ENCODE data around the gene NDUFA13.

DNA sequence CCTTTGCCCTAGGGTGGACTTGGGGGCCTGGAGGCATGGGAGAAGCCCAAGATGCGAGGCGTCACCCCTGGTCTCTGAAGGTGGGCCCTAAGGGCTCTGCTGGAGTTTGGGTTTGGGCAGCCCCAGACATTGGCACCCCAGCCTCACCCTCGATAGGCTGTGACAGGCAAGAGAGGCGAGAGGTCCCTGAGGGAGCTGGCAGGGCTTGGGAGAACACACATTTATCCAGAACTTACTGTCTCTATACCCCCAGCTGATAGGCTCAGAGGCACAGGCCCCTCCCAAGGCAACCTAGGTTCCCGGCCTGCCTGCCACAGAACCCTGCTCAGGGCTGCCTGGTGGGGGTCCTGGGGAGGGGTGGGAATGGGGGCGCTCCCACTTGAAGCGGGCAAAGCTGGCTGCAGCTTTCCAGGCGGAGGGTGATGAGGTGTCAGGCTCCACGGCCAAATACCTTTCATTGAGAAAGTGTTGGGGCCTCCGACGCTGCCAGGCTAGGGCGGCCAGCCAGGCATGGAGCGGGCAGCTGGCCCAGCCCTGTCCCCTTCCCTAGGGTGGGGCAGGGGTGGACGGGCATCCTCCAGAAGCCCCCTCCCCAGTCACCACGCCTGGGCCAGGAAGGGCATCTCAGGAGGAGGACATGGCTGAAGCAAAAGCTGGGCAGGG is 31.8 kb downstream of the NDUFA13 start:
- TF ChIP-seq, protein P1, sequence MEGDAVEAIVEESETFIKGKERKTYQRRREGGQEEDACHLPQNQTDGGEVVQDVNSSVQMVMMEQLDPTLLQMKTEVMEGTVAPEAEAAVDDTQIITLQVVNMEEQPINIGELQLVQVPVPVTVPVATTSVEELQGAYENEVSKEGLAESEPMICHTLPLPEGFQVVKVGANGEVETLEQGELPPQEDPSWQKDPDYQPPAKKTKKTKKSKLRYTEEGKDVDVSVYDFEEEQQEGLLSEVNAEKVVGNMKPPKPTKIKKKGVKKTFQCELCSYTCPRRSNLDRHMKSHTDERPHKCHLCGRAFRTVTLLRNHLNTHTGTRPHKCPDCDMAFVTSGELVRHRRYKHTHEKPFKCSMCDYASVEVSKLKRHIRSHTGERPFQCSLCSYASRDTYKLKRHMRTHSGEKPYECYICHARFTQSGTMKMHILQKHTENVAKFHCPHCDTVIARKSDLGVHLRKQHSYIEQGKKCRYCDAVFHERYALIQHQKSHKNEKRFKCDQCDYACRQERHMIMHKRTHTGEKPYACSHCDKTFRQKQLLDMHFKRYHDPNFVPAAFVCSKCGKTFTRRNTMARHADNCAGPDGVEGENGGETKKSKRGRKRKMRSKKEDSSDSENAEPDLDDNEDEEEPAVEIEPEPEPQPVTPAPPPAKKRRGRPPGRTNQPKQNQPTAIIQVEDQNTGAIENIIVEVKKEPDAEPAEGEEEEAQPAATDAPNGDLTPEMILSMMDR (IDR thresholded peaks at IDR 0.05; ENCODE audit: poor library complexity, severe bottlenecking), result no peak
- TF ChIP-seq POLR2AphosphoS5 (IDR thresholded peaks at IDR 0.05), result no peak
